Measurements from ENCODE around the gene FREM1.

Gene FREM1

GRCh38 chr9:14779566-14780022, 130.6 kb downstream of the FREM1 start:
- Mint-ChIP-seq H3K9me3 (no peaks in the 10 kb centered on the region), H3K36me3 (ENCODE audit: insufficient read depth) (no peaks in the 10 kb centered on the region), H3K4me3 (no peak overlapping the region), H3K4me1 (ENCODE audit: low read depth in 2 of 2) (no peaks in the 10 kb centered on the region), H3K27me3 (peaks cover 0 to 4% of the 10 kb centered on the region in 2 donors), H3K27ac (no peak overlapping the region)
- DNase-seq (no peak), ATAC-seq (replicated peaks) (no peak)

GRCh38 chr9:14778565-14778964, 131.7 kb downstream of the FREM1 start:
- Mint-ChIP-seq H3K27me3 (peaks cover 0 to 4% of the 10 kb centered on the region in 2 donors), H3K36me3 (ENCODE audit: insufficient read depth) (no peaks in the 10 kb centered on the region), H3K27ac (no peak overlapping the region), H3K9me3 (no peaks in the 10 kb centered on the region), H3K4me1 (ENCODE audit: low read depth in 2 of 2) (no peaks in the 10 kb centered on the region), H3K4me3 (no peak overlapping the region)
- no peak for DNase-seq
- ATAC-seq (replicated peaks) = no peak

- no peaks in the 10 kb centered on the region for H3K4me1 Mint-ChIP-seq (ENCODE audit: low read depth in 2 of 2)
- H3K27ac Mint-ChIP-seq = no peak overlapping the region
- no peak for ATAC-seq (replicated peaks)
- peaks cover 0 to 7% of the 10 kb centered on the region in 2 donors for H3K27me3 Mint-ChIP-seq
- DNase-seq = no peak
- H3K9me3 Mint-ChIP-seq = no peaks in the 10 kb centered on the region
- H3K36me3 Mint-ChIP-seq (ENCODE audit: insufficient read depth) = no peaks in the 10 kb centered on the region
- no peak overlapping the region for H3K4me3 Mint-ChIP-seq
These were observed 134.3 kb downstream of the FREM1 start for GRCh38 chr9:14775917-14776316.

- H3K9me3 Mint-ChIP-seq = no peaks in the 10 kb centered on the region
- no peak for DNase-seq
- ATAC-seq (replicated peaks) = no peak
- H3K4me1 Mint-ChIP-seq (ENCODE audit: low read depth in 2 of 2) = peaks cover 0 to 4% of the 10 kb centered on the region in 2 donors
- peaks cover 0 to 13% of the 10 kb centered on the region in 2 donors for H3K27me3 Mint-ChIP-seq
- H3K27ac Mint-ChIP-seq = no peak overlapping the region
- no peak overlapping the region for H3K4me3 Mint-ChIP-seq
- H3K36me3 Mint-ChIP-seq (ENCODE audit: insufficient read depth) = no peaks in the 10 kb centered on the region
These were observed 139.6 kb downstream of the FREM1 start for GRCh38 chr9:14770592-14770991.

GRCh38 chr9:14769230-14769571, 141.0 kb downstream of the FREM1 start:
- Mint-ChIP-seq H3K9me3 (no peaks in the 10 kb centered on the region), H3K4me3 (no peak overlapping the region)

GRCh38 chr9:14768405-14769229, 141.6 kb downstream of the FREM1 start:
- H3K9me3 Mint-ChIP-seq = no peaks in the 10 kb centered on the region
- peaks cover 0 to 4% of the 10 kb centered on the region in 2 donors for H3K4me1 Mint-ChIP-seq (ENCODE audit: low read depth in 2 of 2)
- no peak overlapping the region for H3K27ac Mint-ChIP-seq
- no peak for DNase-seq
- ATAC-seq (replicated peaks) = no peak
- peaks cover 9 to 13% of the 10 kb centered on the region in 2 donors for H3K27me3 Mint-ChIP-seq
- H3K36me3 Mint-ChIP-seq (ENCODE audit: insufficient read depth) = no peaks in the 10 kb centered on the region
- no peak overlapping the region for H3K4me3 Mint-ChIP-seq

More at GRCh38 chr9:14769230-14769571, 141.0 kb downstream of the FREM1 start:
- H3K27me3 Mint-ChIP-seq = peaks cover 3 to 13% of the 10 kb centered on the region in 2 donors
- no peaks in the 10 kb centered on the region for H3K36me3 Mint-ChIP-seq (ENCODE audit: insufficient read depth)
- H3K27ac Mint-ChIP-seq = no peak overlapping the region
- ATAC-seq (replicated peaks) (no peak), DNase-seq (no peak)
- H3K4me1 Mint-ChIP-seq (ENCODE audit: low read depth in 2 of 2) = peaks cover 0 to 4% of the 10 kb centered on the region in 2 donors

GRCh38 chr9:14766299-14766698, 143.9 kb downstream of the FREM1 start:
- Mint-ChIP-seq H3K4me1 (ENCODE audit: low read depth in 2 of 2) (peaks cover 0 to 4% of the 10 kb centered on the region in 2 donors), H3K27me3 (peaks cover 9 to 20% of the 10 kb centered on the region in 2 donors), H3K9me3 (no peaks in the 10 kb centered on the region), H3K27ac (no peak overlapping the region), H3K36me3 (ENCODE audit: insufficient read depth) (no peaks in the 10 kb centered on the region), H3K4me3 (no peak overlapping the region)
- DNase-seq (no peak), ATAC-seq (replicated peaks) (no peak)

- no peaks in the 10 kb centered on the region for H3K36me3 Mint-ChIP-seq (ENCODE audit: insufficient read depth)
- DNase-seq (no peak), ATAC-seq (replicated peaks) (no peak)
- no peak overlapping the region for H3K4me3 Mint-ChIP-seq
- H3K27me3 Mint-ChIP-seq = peaks cover 18 to 24% of the 10 kb centered on the region in 2 donors
- no peak overlapping the region for H3K27ac Mint-ChIP-seq
- no peaks in the 10 kb centered on the region for H3K9me3 Mint-ChIP-seq
- no peaks in the 10 kb centered on the region for H3K4me1 Mint-ChIP-seq (ENCODE audit: low read depth in 2 of 2)
These were observed 148.6 kb downstream of the FREM1 start for GRCh38 chr9:14761584-14761983.

- Mint-ChIP-seq H3K4me1 (ENCODE audit: low read depth in 2 of 2) (no peaks in the 10 kb centered on the region), H3K27ac (no peak overlapping the region), H3K36me3 (ENCODE audit: insufficient read depth) (no peaks in the 10 kb centered on the region), H3K4me3 (no peak overlapping the region), H3K27me3 (peaks cover 18 to 33% of the 10 kb centered on the region in 2 donors), H3K9me3 (no peaks in the 10 kb centered on the region)
- DNase-seq (no peak), ATAC-seq (replicated peaks) (no peak)
These were observed 150.2 kb downstream of the FREM1 start for GRCh38 chr9:14760060-14760459.

GRCh38 chr9:14756291-14756690, 153.9 kb downstream of the FREM1 start:
- ATAC-seq (replicated peaks) (no peak), DNase-seq (no peak)
- Mint-ChIP-seq H3K27me3 (peaks cover 33 to 38% of the 10 kb centered on the region in 2 donors), H3K4me3 (no peak overlapping the region), H3K36me3 (ENCODE audit: insufficient read depth) (no peaks in the 10 kb centered on the region), H3K4me1 (ENCODE audit: low read depth in 2 of 2) (no peaks in the 10 kb centered on the region), H3K9me3 (no peaks in the 10 kb centered on the region), H3K27ac (no peak overlapping the region)

- no peak overlapping the region for H3K27ac Mint-ChIP-seq
- peaks cover 59 to 62% of the 10 kb centered on the region in 2 donors for H3K27me3 Mint-ChIP-seq
- H3K4me1 Mint-ChIP-seq (ENCODE audit: low read depth in 2 of 2) = no peaks in the 10 kb centered on the region
- no peaks in the 10 kb centered on the region for H3K36me3 Mint-ChIP-seq (ENCODE audit: insufficient read depth)
- DNase-seq (no peak), ATAC-seq (replicated peaks) (no peak)
- no peak overlapping the region for H3K4me3 Mint-ChIP-seq
- H3K9me3 Mint-ChIP-seq = no peaks in the 10 kb centered on the region
These were observed 157.4 kb downstream of the FREM1 start for GRCh38 chr9:14752871-14753270.

GRCh38 chr9:14752271-14752670, 158.0 kb downstream of the FREM1 start:
- ATAC-seq (replicated peaks) = no peak
- Mint-ChIP-seq H3K9me3 (no peaks in the 10 kb centered on the region), H3K4me1 (ENCODE audit: low read depth in 2 of 2) (no peaks in the 10 kb centered on the region), H3K27ac (no peak overlapping the region), H3K27me3 (peaks cover 60 to 61% of the 10 kb centered on the region in 2 donors), H3K36me3 (ENCODE audit: insufficient read depth) (no peaks in the 10 kb centered on the region), H3K4me3 (no peak overlapping the region)
- no peak for DNase-seq

GRCh38 chr9:14750821-14751220, 159.4 kb downstream of the FREM1 start:
- H3K27ac Mint-ChIP-seq = no peak overlapping the region
- no peaks in the 10 kb centered on the region for H3K4me1 Mint-ChIP-seq (ENCODE audit: low read depth in 2 of 2)

GRCh38 chr9:14749741-14750211, 160.5 kb downstream of the FREM1 start:
- H3K36me3 Mint-ChIP-seq (ENCODE audit: insufficient read depth) = no peaks in the 10 kb centered on the region
- no peak overlapping the region for H3K4me3 Mint-ChIP-seq
- no peak for DNase-seq
- no peak overlapping the region for H3K27ac Mint-ChIP-seq
- peaks cover 49 to 55% of the 10 kb centered on the region in 2 donors for H3K27me3 Mint-ChIP-seq
- ATAC-seq (replicated peaks) = no peak
- H3K4me1 Mint-ChIP-seq (ENCODE audit: low read depth in 2 of 2) = no peaks in the 10 kb centered on the region
- peaks cover 0 to 4% of the 10 kb centered on the region in 2 donors for H3K9me3 Mint-ChIP-seq

More at GRCh38 chr9:14750821-14751220, 159.4 kb downstream of the FREM1 start:
- no peak for ATAC-seq (replicated peaks)
- Mint-ChIP-seq H3K36me3 (ENCODE audit: insufficient read depth) (no peaks in the 10 kb centered on the region), H3K9me3 (no peaks in the 10 kb centered on the region), H3K4me3 (no peak overlapping the region), H3K27me3 (peaks cover 52 to 55% of the 10 kb centered on the region in 2 donors)
- DNase-seq = no peak

All from effector memory CD8-positive, alpha-beta T cell (primary cell).